CD4-positive, alpha-beta T cell (primary cell): ENCODE measurements around the gene C1GALT1. TPM values are rescaled to one million over a fixed set of nuclear protein-coding genes. Genes with fewer than 3 reads are reported as not detected.
A peak's percentile ranks its signal among the peaks of the same experiment; 100 is the strongest.
"Not testable (repeated sequence)": the region's sequence is repeated elsewhere in the genome, so short reads cannot be mapped to it uniquely, and the experiment has no call there.

Experiments
- ATAC-seq: fragments of 200-7000 bp; cut with Tn5 transposase; one replicate; pipeline ENCODE4 v1.10.0; 2022; ENCODE audit warnings: mild to moderate bottlenecking; ENCODE audit not compliant: poor library complexity
- CTCF ChIA-PET: fragments of 350-600 bp; sonication (Branson Sonifier 250); formaldehyde crosslinking; loops from one replicate; lab custom pipeline; 2021; ENCODE audit warnings: antibody characterized with exemption, inconsistent platforms; lab: Charles Lee
- POLR2A ChIA-PET: fragments of 350-600 bp; sonication (Branson Sonifier 250); formaldehyde crosslinking; loops from one replicate; lab custom pipeline; 2021; ENCODE audit warnings: antibody characterized with exemption, inconsistent platforms; lab: Charles Lee
- DNase-seq, 14 experiments: peaks; one replicate each; pipeline ENCODE4 v3.0.0-alpha.2; 2013 to 2020; ENCODE audit warnings: mixed read lengths in 2 of 14
- H3K27ac ChIP-seq, 2 donors: one replicate each; pipeline versions ENCODE4 v1.5.1 to v1.7.0; 2013; ENCODE audit warnings: low read length in 2 of 2, low read depth in 1 of 2, mild to moderate bottlenecking in 1 of 2
- H3K27me3 ChIP-seq, 2 experiments: 1 replicate in 1 of 2; 2 replicates in 1 of 2; pipeline versions ENCODE4 v1.6.1 to v1.7.0; 2013; ENCODE audit warnings: low read length in 2 of 2, control low read depth in 1 of 2, mild to moderate bottlenecking in 1 of 2, moderate library complexity in 1 of 2; ENCODE audit not compliant: insufficient read depth in 2 of 2, control insufficient read depth in 1 of 2
- H3K36me3 ChIP-seq: one replicate; pipeline ENCODE4 v1.6.1; 2013; ENCODE audit warnings: low read length, control low read depth; ENCODE audit not compliant: insufficient read depth
- H3K4me1 ChIP-seq: one replicate; pipeline ENCODE4 v1.6.1; 2013; ENCODE audit warnings: low read length, control low read depth; ENCODE audit not compliant: insufficient read depth
- H3K4me3 ChIP-seq: one replicate; pipeline ENCODE4 v1.5.1; 2013; ENCODE audit warnings: mild to moderate bottlenecking, low read length, moderate library complexity
- H3K9me3 ChIP-seq, 2 experiments: 1 replicate in 1 of 2; 2 replicates in 1 of 2; pipeline versions ENCODE4 v1.6.1 to v1.7.0; 2013; ENCODE audit warnings: low read length in 2 of 2, mild to moderate bottlenecking in 2 of 2, control low read depth in 1 of 2, moderate library complexity in 1 of 2; ENCODE audit not compliant: control insufficient read depth in 1 of 2, insufficient read depth in 1 of 2
- H3K27ac Mint-ChIP-seq: one replicate; pipeline ENCODE4 v1.8.0; 2020; ENCODE audit warnings: mixed read lengths
- H3K27me3 Mint-ChIP-seq: one replicate; pipeline ENCODE4 v1.8.0; 2021; ENCODE audit warnings: mixed read lengths
- H3K36me3 Mint-ChIP-seq: one replicate; pipeline ENCODE4 v1.8.0; 2021; ENCODE audit warnings: low read depth, mixed read lengths
- H3K4me1 Mint-ChIP-seq: one replicate; pipeline ENCODE4 v1.8.0; 2021; ENCODE audit warnings: low read depth, mixed read lengths
- H3K4me3 Mint-ChIP-seq: one replicate; pipeline ENCODE4 v1.8.0; 2020; ENCODE audit warnings: mild to moderate bottlenecking, mixed read lengths
- H3K9me3 Mint-ChIP-seq: one replicate; pipeline ENCODE4 v1.8.0; 2020; ENCODE audit warnings: mixed read lengths
- intact Hi-C, 2 experiments: fragments of 100-400 bp; cut with DNase I in 1 of 2; cut with micrococcal nuclease in 1 of 2; formaldehyde crosslinking; loops; one replicate each; pipeline versions ENCODE4 v1.15.1 to v1.9.0; 2023 to 2025; cut with DNase I, micrococcal nuclease
- total RNA-seq, 174 experiments: library from RNA in 2 of 174; stranded (reverse) in 2 of 174; gene quantifications; one replicate each; pipeline ENCODE4 v1.2.3 and lab custom pipeline; 2021 to 2026
- TF ChIP-seq, protein P1 (sequence below): fragments of 200-600 bp; IDR thresholded peaks from one replicate; pipeline ENCODE4 v1.8.0; 2022; ENCODE audit warnings: antibody characterized with exemption, mild to moderate bottlenecking

The C1GALT1 gene
- total RNA-seq, 2 experiments from 2014 or later: 49.4 to 51.9 TPM

DNA sequence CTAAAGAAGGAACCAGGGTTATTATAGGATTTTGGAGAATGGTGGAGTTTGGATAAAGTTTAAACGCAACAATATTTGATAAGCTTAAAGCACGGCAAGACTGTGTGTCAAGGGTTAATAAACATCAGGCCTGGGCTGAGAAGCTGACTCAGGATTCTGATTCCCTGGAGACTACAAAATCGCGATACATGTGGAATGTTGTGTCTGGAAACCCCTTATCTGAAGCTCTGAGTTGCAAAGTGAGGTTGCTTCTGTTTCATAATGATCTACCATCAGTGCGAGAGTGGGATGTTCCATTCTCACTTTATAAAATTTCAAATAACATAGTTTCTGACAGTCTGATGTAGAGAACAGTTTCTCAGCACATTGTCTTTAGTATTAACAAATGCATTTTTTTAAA lies 7.8 kb downstream of the C1GALT1 start:
- peaks cover 19% of the 10 kb centered on the region for H3K4me1 ChIP-seq
- POLR2A ChIA-PET: interaction anchor here (0.7 to 3.1 kb wide), 4 partner anchors 8 to 87 kb away, joined by 3 to 17 read pairs (median 4); partner anchors contain the start of gene C1GALT1
- H3K4me3 ChIP-seq: no peak overlapping the region
- DNase-seq (no peak), ATAC-seq (no peak)
- Mint-ChIP-seq H3K27ac (peak overlapping the region; percentile 45), H3K9me3 (peaks cover 3% of the 10 kb centered on the region), H3K4me3 (no peak overlapping the region), H3K4me1 (peaks cover 38% of the 10 kb centered on the region), H3K36me3 (peaks cover 37% of the 10 kb centered on the region), H3K27me3 (no peaks in the 10 kb centered on the region)
- intact Hi-C loops: no loop called here
- no peak overlapping the region for H3K27ac ChIP-seq
- TF ChIP-seq, protein P1, sequence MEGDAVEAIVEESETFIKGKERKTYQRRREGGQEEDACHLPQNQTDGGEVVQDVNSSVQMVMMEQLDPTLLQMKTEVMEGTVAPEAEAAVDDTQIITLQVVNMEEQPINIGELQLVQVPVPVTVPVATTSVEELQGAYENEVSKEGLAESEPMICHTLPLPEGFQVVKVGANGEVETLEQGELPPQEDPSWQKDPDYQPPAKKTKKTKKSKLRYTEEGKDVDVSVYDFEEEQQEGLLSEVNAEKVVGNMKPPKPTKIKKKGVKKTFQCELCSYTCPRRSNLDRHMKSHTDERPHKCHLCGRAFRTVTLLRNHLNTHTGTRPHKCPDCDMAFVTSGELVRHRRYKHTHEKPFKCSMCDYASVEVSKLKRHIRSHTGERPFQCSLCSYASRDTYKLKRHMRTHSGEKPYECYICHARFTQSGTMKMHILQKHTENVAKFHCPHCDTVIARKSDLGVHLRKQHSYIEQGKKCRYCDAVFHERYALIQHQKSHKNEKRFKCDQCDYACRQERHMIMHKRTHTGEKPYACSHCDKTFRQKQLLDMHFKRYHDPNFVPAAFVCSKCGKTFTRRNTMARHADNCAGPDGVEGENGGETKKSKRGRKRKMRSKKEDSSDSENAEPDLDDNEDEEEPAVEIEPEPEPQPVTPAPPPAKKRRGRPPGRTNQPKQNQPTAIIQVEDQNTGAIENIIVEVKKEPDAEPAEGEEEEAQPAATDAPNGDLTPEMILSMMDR: no peak
- no peaks in the 10 kb centered on the region for H3K27me3 ChIP-seq
- CTCF ChIA-PET: interaction anchor here (1.4 to 2.0 kb wide), 2 partner anchors 8 to 9 kb away, joined by 3 to 8 read pairs; partner anchors contain the start of gene C1GALT1
- H3K9me3 ChIP-seq: no peaks in the 10 kb centered on the region
- peaks cover 8% of the 10 kb centered on the region for H3K36me3 ChIP-seq

DNA sequence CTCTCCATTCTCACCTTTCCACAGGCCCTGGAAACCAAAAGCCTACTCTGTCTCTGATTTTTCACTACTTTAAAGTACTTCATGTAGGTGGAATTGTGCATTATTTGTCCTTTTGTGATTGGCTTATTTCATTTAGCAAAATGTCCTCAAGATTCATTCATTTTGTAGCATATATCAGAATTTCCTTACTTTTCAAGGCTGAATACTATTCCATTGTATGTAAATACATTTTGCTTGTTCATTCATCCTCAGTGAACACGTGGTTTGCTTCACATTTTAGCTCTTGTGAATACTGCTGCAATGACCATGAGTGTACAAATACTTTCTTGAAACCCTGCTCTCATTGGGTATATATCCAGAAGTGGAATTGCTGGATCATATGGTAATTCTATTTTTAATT lies 8.8 kb downstream of the C1GALT1 start:
- H3K27ac Mint-ChIP-seq: no peak overlapping the region
- intact Hi-C loops: no loop called here

DNA sequence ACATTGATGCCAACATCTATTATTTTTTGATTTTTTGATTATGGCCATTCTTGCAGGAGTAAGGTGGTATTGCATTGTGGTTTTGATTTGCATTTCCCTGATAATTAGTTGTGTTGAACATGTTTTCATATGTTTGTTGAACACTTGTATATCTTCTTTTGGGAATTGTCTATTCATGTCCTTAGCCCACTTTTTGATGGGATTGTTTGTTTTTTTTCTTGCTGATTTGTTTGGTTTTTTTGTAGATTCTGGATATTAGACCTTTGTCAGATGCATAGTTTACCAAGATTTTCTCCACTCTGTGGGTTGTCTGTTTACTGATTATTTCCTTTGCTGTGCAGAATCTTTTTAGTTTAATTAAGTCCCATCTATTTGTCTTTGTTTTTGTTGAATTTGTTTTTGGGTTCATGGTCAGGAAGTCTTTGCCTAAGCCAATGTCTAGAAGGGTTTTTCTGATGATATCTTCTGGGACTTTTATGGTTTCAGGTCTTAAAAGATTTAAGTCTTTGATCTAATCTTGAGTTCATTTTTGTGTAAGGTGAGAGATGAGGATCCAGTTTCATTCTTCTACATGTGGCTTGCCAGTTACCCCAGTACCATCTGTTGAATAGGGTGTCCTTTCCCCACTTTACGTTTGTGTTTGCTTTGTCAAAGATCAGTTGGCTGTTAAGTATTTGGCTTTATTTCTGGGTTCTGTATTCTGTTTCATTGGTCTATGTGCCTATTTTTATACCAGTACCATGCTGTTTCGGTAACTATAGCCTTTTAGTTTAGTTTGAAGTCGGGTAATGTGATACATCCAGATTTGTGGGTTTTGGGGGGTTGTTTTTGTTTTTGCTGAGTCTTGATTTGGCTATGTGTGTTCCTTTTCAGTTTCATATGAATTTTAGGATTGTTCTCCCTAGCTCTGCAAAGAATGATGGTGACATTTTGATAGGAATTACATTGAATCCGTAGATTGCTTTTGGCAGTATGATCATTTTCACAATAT lies 10.7 kb downstream of the C1GALT1 start:
- peaks cover 63% of the 10 kb centered on the region for H3K4me1 Mint-ChIP-seq
- peak; percentile 17 for ATAC-seq
- not testable (repeated sequence) for H3K9me3 Mint-ChIP-seq

More for the DNA sequence above, 8.8 kb downstream of the C1GALT1 start:
- Mint-ChIP-seq H3K9me3 (peaks cover 3% of the 10 kb centered on the region), H3K4me1 (peaks cover 46% of the 10 kb centered on the region), H3K4me3 (no peak overlapping the region), H3K27me3 (no peaks in the 10 kb centered on the region), H3K36me3 (peaks cover 39% of the 10 kb centered on the region)
- Histone ChIP-seq H3K27ac (no peak overlapping the region), H3K4me3 (no peak overlapping the region), H3K4me1 (peaks cover 12% of the 10 kb centered on the region), H3K36me3 (peaks cover 8% of the 10 kb centered on the region), H3K27me3 (no peaks in the 10 kb centered on the region), H3K9me3 (no peaks in the 10 kb centered on the region)
- ATAC-seq: no peak
- ChIA-PET CTCF (interaction anchor here (2.0 kb wide), 1 partner anchor 9 kb away, joined by 8 read pairs; the partner anchor contains the start of gene C1GALT1), POLR2A (interaction anchor here (3.1 kb wide), 1 partner anchor 9 kb away, joined by 17 read pairs; the partner anchor contains the start of gene C1GALT1)
- DNase-seq: no peak
- TF ChIP-seq, protein P1: no peak

DNA sequence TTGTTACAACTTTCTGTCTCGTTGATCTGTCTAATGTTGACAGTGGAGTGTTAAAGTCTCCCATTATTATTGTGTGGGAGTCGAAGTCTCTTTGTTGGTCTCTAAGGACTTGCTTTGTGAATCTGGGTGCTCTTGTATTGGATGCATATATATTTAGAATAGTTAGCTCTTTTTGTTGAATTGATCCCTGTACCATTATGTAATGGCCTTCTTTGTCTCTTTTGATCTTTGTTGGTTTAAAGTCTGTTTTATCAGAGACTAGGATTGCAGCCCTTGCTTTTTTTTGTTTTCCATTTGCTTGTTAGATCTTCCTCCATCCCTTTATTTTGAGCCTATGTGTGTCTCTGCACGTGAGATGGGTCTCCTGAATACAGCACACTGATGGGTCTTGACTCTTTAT lies 17.2 kb downstream of the C1GALT1 start:
- intact Hi-C loops, CTCF ChIA-PET, H3K4me3 Mint-ChIP-seq, ATAC-seq, H3K4me3 ChIP-seq, H3K36me3 ChIP-seq, H3K9me3 ChIP-seq, H3K27me3 ChIP-seq, H3K27me3 Mint-ChIP-seq, DNase-seq, H3K9me3 Mint-ChIP-seq, H3K27ac Mint-ChIP-seq, H3K27ac ChIP-seq: not testable (repeated sequence)
- POLR2A ChIA-PET: interaction anchor here (1.2 kb wide), 1 partner anchor 18 kb away, joined by 4 read pairs; no protein-coding TSS in a partner anchor
- peaks cover 95% of the 10 kb centered on the region for H3K4me1 Mint-ChIP-seq
- H3K36me3 Mint-ChIP-seq: peaks cover 27% of the 10 kb centered on the region
- peaks cover 15% of the 10 kb centered on the region for H3K4me1 ChIP-seq

More for the DNA sequence above, 10.7 kb downstream of the C1GALT1 start:
- H3K4me3 ChIP-seq, H3K27me3 Mint-ChIP-seq, H3K4me1 ChIP-seq, H3K9me3 ChIP-seq, intact Hi-C loops, H3K36me3 ChIP-seq, H3K27me3 ChIP-seq, CTCF ChIA-PET, H3K27ac ChIP-seq: not testable (repeated sequence)
- peaks cover 37% of the 10 kb centered on the region for H3K36me3 Mint-ChIP-seq
- POLR2A ChIA-PET: interaction anchor here (3.1 kb wide), 1 partner anchor 11 kb away, joined by 17 read pairs; the partner anchor contains the start of gene C1GALT1
- peak overlapping the region; percentile 71 for H3K4me3 Mint-ChIP-seq
- peak overlapping the region; percentile 77 for H3K27ac Mint-ChIP-seq
- peak in 3 of 14 experiments; percentile 43 to 61 (median 47) for DNase-seq

DNA sequence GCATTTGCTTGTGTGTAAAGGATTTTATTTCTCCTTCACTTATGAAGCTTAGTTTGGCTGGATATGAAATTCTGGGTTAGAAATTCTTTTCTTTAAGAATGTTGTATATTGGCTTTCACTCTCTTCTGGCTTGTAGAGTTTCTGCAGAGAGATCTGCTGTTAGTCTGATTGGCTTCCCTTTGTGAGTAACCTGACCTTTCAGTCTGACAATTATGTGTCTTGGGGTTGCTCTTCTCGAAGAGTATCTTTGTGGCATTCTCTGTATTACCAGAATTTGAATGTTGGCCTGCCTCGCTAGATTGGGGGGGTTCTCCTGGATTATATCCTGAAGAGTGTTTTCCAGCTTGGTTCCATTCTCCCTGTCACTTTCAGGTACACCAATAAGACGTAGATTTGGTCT lies 17.9 kb downstream of the C1GALT1 start:
- H3K36me3 ChIP-seq, ATAC-seq, H3K27me3 ChIP-seq, H3K4me3 ChIP-seq, H3K27ac ChIP-seq, DNase-seq, H3K9me3 ChIP-seq, CTCF ChIA-PET, H3K27me3 Mint-ChIP-seq, H3K9me3 Mint-ChIP-seq: not testable (repeated sequence)
- H3K4me1 Mint-ChIP-seq: peaks cover 95% of the 10 kb centered on the region
- POLR2A ChIA-PET: interaction anchor here (0.9 to 1.2 kb wide), 3 partner anchors 19 to 33 kb away, joined by 3 to 4 read pairs (median 3); no protein-coding TSS in a partner anchor
- H3K27ac Mint-ChIP-seq: peak overlapping the region; percentile 80
- intact Hi-C loops: loop anchor here in 1 of 2 experiments (5.0 to 10.0 kb wide), 2 partner anchors 45 to 98 kb away; no protein-coding TSS in a partner anchor
- H3K36me3 Mint-ChIP-seq: peaks cover 24% of the 10 kb centered on the region
- H3K4me1 ChIP-seq: peaks cover 15% of the 10 kb centered on the region
- peak overlapping the region; percentile 42 for H3K4me3 Mint-ChIP-seq
